Fibroblast of skin of back (primary cell): ENCODE measurements around the gene SETD3. TPM values are rescaled to one million over a fixed set of nuclear protein-coding genes. Genes with fewer than 3 reads are reported as not detected.

Experiments used
- DNase-seq: peaks from one replicate; pipeline ENCODE4 v3.0.0-alpha.2; 2013
- polyA plus RNA-seq, 2 experiments: library from polyadenylated mRNA; unstranded; fragments of 120-200 nt; gene quantifications; one replicate each; pipeline ENCODE4 v1.2.1, GENCODE V29; 2013; ENCODE audit not compliant: insufficient read length in 2 of 2

The SETD3 gene
- 48.8 TPM for polyA plus RNA-seq (2013, experiment 1 of 2; ENCODE audit: insufficient read length)
- 47.3 TPM for polyA plus RNA-seq (2013, experiment 2 of 2; ENCODE audit: insufficient read length)

- DNase-seq = peak; percentile 60
Measured at GRCh38 chr14:99479906-99480869, at the start of gene SETD3. Gene SETD3, minus strand, starts transcription at chr14:99480859. Its CDS starts 15,054 bp downstream, at chr14:99465805.

- DNase-seq = no peak
Measured at GRCh38 chr14:99529899-99530298, 49.2 kb upstream of the SETD3 start.

GRCh38 chr14:99527427-99528076, 46.9 kb upstream of the SETD3 start:
- no peak for DNase-seq

GRCh38 chr14:99527026-99527425, 46.4 kb upstream of the SETD3 start:
- DNase-seq = no peak

- no peak for DNase-seq
Measured at GRCh38 chr14:99525699-99526080, 45.0 kb upstream of the SETD3 start.

- DNase-seq = peak; percentile 77
Measured at GRCh38 chr14:99524804-99525698, 44.4 kb upstream of the SETD3 start.

- no peak for DNase-seq
Measured at GRCh38 chr14:99524091-99524661, 43.5 kb upstream of the SETD3 start.

- DNase-seq = no peak
Measured at GRCh38 chr14:99523704-99524055, 43.0 kb upstream of the SETD3 start.

- DNase-seq = no peak
Measured at GRCh38 chr14:99522934-99523703, 42.5 kb upstream of the SETD3 start.

- peak; percentile 80 for DNase-seq
Measured at GRCh38 chr14:99522457-99522891, 41.8 kb upstream of the SETD3 start.

- no peak for DNase-seq
Measured at GRCh38 chr14:99522025-99522401, 41.4 kb upstream of the SETD3 start.

- DNase-seq = no peak
Measured at GRCh38 chr14:99521176-99522024, 40.7 kb upstream of the SETD3 start.

GRCh38 chr14:99520571-99521081, 40.0 kb upstream of the SETD3 start:
- DNase-seq = no peak

GRCh38 chr14:99519931-99520421, 39.3 kb upstream of the SETD3 start:
- no peak for DNase-seq

- no peak for DNase-seq
Measured at GRCh38 chr14:99519347-99519881, 38.8 kb upstream of the SETD3 start.

- DNase-seq = peak; percentile 44
Measured at GRCh38 chr14:99518441-99519346, 38.0 kb upstream of the SETD3 start.

- no peak for DNase-seq
Measured at GRCh38 chr14:99517643-99518381, 37.2 kb upstream of the SETD3 start.
